GM23338 (cell line): ENCODE results near the gene GTF2A2. TPM values are rescaled to one million over a fixed set of nuclear protein-coding genes. Genes with fewer than 3 reads are reported as not detected.

Experiments
- ATAC-seq: fragments of 200-7000 bp; cut with Tn5 transposase; 3 replicates; pipeline ENCODE4 v1.9.1; 2020
- DNase-seq: peaks from one replicate; pipeline ENCODE4 v3.0.0-alpha.2; 2015; ENCODE audit warnings: low spot score
- H2AFZ ChIP-seq: fragments of 200-600 bp; sonication (generic); 2 replicates; pipeline ENCODE4 v1.8.0; 2016; ENCODE audit warnings: antibody characterized with exemption, mild to moderate bottlenecking, moderate library complexity
- H3F3A ChIP-seq: fragments of 200-600 bp; sonication (generic); replicated peaks from 2 replicates; pipeline ENCODE4 v1.8.0; 2017; ENCODE audit warnings: antibody characterized with exemption, mixed run types, low read depth
- H3K27ac ChIP-seq: fragments of 200-600 bp; sonication (generic); 2 replicates; pipeline ENCODE4 v1.6.1; 2016; ENCODE audit warnings: low read depth
- H3K27me3 ChIP-seq: fragments of 200-600 bp; sonication (generic); 2 replicates; pipeline ENCODE4 v1.8.0; 2016; ENCODE audit warnings: mild to moderate bottlenecking, mixed run types, moderate library complexity; ENCODE audit not compliant: insufficient read depth
- H3K36me3 ChIP-seq: fragments of 200-600 bp; sonication (generic); 2 replicates; pipeline ENCODE4 v1.8.0; 2016; ENCODE audit warnings: mild to moderate bottlenecking; ENCODE audit not compliant: insufficient read depth
- H3K4me1 ChIP-seq: fragments of 200-600 bp; sonication (generic); 2 replicates; pipeline ENCODE4 v1.8.0; 2016; ENCODE audit warnings: mild to moderate bottlenecking, moderate library complexity; ENCODE audit not compliant: insufficient read depth
- H3K4me2 ChIP-seq: fragments of 200-600 bp; sonication (generic); 2 replicates; pipeline ENCODE4 v1.7.1; 2017; ENCODE audit warnings: mixed run types
- H3K4me3 ChIP-seq: fragments of 200-600 bp; sonication (generic); 2 replicates; pipeline ENCODE4 v1.6.1; 2016; ENCODE audit warnings: mixed run types
- H3K79me2 ChIP-seq: fragments of 200-600 bp; sonication (generic); replicated peaks from 2 replicates; pipeline ENCODE4 v1.8.0; 2017; ENCODE audit warnings: mild to moderate bottlenecking; ENCODE audit not compliant: insufficient read depth
- H3K9me2 ChIP-seq: fragments of 200-600 bp; sonication (generic); 2 replicates; pipeline ENCODE4 v1.8.0; 2017; ENCODE audit not compliant: insufficient read depth
- H4K20me1 ChIP-seq: fragments of 200-600 bp; sonication (generic); replicated peaks from 2 replicates; pipeline ENCODE4 v1.8.0; 2017; ENCODE audit warnings: mild to moderate bottlenecking; ENCODE audit not compliant: insufficient read depth
- H3K27ac Mint-ChIP-seq: 2 replicates; pipeline ENCODE4 v1.8.0; 2020; ENCODE audit warnings: inconsistent platforms, mild to moderate bottlenecking, moderate library complexity, mixed read lengths
- H3K27me3 Mint-ChIP-seq: 3 replicates; pipeline ENCODE4 v1.8.0; 2022; ENCODE audit warnings: low read depth, mild to moderate bottlenecking, moderate library complexity, mixed read lengths, inconsistent platforms; ENCODE audit not compliant: insufficient read depth, poor library complexity
- H3K36me3 Mint-ChIP-seq: 3 replicates; pipeline ENCODE4 v1.8.0; 2021; ENCODE audit warnings: low read depth, mild to moderate bottlenecking, inconsistent platforms, moderate library complexity, mixed read lengths
- H3K4me1 Mint-ChIP-seq: 3 replicates; pipeline ENCODE4 v1.8.0; 2020; ENCODE audit warnings: mild to moderate bottlenecking, inconsistent platforms, mixed read lengths
- H3K4me3 Mint-ChIP-seq: 3 replicates; pipeline ENCODE4 v1.8.0; 2021; ENCODE audit warnings: moderate library complexity, mild to moderate bottlenecking, inconsistent platforms, mixed read lengths
- H3K9me3 Mint-ChIP-seq: 3 replicates; pipeline ENCODE4 v1.8.0; 2020; ENCODE audit warnings: moderate library complexity, mild to moderate bottlenecking, inconsistent platforms, mixed read lengths
- CREB1 ChIP-seq: fragments of 250-450 bp; sonication (Bioruptor Pico); IDR thresholded peaks from 2 replicates; pipeline ENCODE4 v1.5.0; 2020; ENCODE audit warnings: low read depth, mild to moderate bottlenecking, moderate library complexity
- CTCF ChIP-seq, 2 experiments: fragments of 200-600 bp in 1 of 2; sonication (generic) in 1 of 2; conservative IDR thresholded peaks; 2 replicates each; pipeline versions ENCODE4 v1.5.1 to v1.6.1; 2016 to 2017; ENCODE audit warnings: antibody characterized with exemption in 2 of 2, low read depth in 2 of 2, mild to moderate bottlenecking in 2 of 2, moderate library complexity in 1 of 2
- ETS1 ChIP-seq: IDR thresholded peaks from 2 replicates; pipeline ENCODE4 v1.6.1; 2016; ENCODE audit warnings: antibody characterized with exemption
- EZH2 ChIP-seq: fragments of 200-600 bp; sonication (generic); IDR thresholded peaks from one replicate; pipeline ENCODE4 v1.8.0; 2017; ENCODE audit warnings: antibody characterized with exemption, mild to moderate bottlenecking, low read depth; ENCODE audit not compliant: unreplicated experiment
- JUNB ChIP-seq: IDR thresholded peaks from one replicate; pipeline ENCODE4 v1.6.1; 2016; ENCODE audit warnings: antibody characterized with exemption; ENCODE audit not compliant: unreplicated experiment
- NANOG ChIP-seq: IDR thresholded peaks from 2 replicates; pipeline ENCODE4 v1.6.1; 2016; ENCODE audit warnings: antibody characterized with exemption, borderline replicate concordance
- POLR2AphosphoS5 ChIP-seq: IDR thresholded peaks from 2 replicates; pipeline ENCODE4 v1.6.1; 2016; ENCODE audit warnings: antibody characterized with exemption, low read depth
- REST ChIP-seq: IDR thresholded peaks from one replicate; pipeline ENCODE4 v1.6.1; 2018; ENCODE audit warnings: antibody characterized with exemption; ENCODE audit not compliant: unreplicated experiment
- ZNF114 ChIP-seq: fragments of 250-450 bp; sonication (Bioruptor Pico); IDR thresholded peaks from 2 replicates; pipeline ENCODE4 v1.5.0; 2020; ENCODE audit warnings: mild to moderate bottlenecking, moderate library complexity
- ZNF331 ChIP-seq: fragments of 250-450 bp; sonication (Bioruptor Pico); IDR thresholded peaks from 2 replicates; pipeline ENCODE4 v1.5.0; 2020; ENCODE audit warnings: low read depth, mild to moderate bottlenecking, moderate library complexity
- polyA plus RNA-seq: library from polyadenylated mRNA; unstranded; fragments of >200 nt; fragmentation: Nextera tagmentation; extraction: Ambion mirVana; gene quantifications from 2 replicates; pipeline ENCODE4 v1.2.1, GENCODE V29; 2016
- total RNA-seq: library from RNA; depleted of rRNA; stranded (reverse); fragments of >200 nt; shearing (Covaris generic); gene quantifications from 2 replicates; pipeline ENCODE4 v1.2.3, GENCODE V29; 2014

Gene GTF2A2
- total and polyA plus RNA-seq, 2 experiments from 2014 or later, result 45.9 to 424 TPM

- TF ChIP-seq CTCF (conservative IDR thresholded peaks at IDR 0.05; ENCODE audit: low read depth in 2 of 2) (no peak), REST (no peak), JUNB (no peak), NANOG (no peak), CREB1 (CRISPR knock-in tag) (no peak), EZH2 (no peak), ZNF114 (CRISPR knock-in tag) (no peak)
Measured at GRCh38 chr15:59685737-59686297, 28.5 kb upstream of the GTF2A2 start (continued).

- no peak overlapping the region for H2AFZ ChIP-seq
- ATAC-seq (no peak), DNase-seq (no peak)
- H3K9me3 Mint-ChIP-seq, result no peaks in the 10 kb centered on the region
- no peak overlapping the region for H3K27ac Mint-ChIP-seq
- no peak overlapping the region for H3K4me2 ChIP-seq
- H3K27me3 ChIP-seq, result no peaks in the 10 kb centered on the region
- no peaks in the 10 kb centered on the region for H3K4me1 ChIP-seq
- peaks cover 43% of the 10 kb centered on the region for H3K36me3 ChIP-seq
- H3K36me3 Mint-ChIP-seq, result peaks cover 52% of the 10 kb centered on the region
- no peaks in the 10 kb centered on the region for H3F3A ChIP-seq
- H4K20me1 ChIP-seq, result peaks cover 13% of the 10 kb centered on the region
- no peak overlapping the region for H3K4me3 Mint-ChIP-seq
- peaks cover 2% of the 10 kb centered on the region; the same call in 1 of the 3 replicates for H3K4me1 Mint-ChIP-seq
- no peaks in the 10 kb centered on the region for H3K9me2 ChIP-seq
- H3K27me3 Mint-ChIP-seq, result no peaks in the 10 kb centered on the region
- no peak overlapping the region for H3K4me3 ChIP-seq
- H3K79me2 ChIP-seq, result peaks cover 43% of the 10 kb centered on the region
- no peak overlapping the region for H3K27ac ChIP-seq
- TF ChIP-seq ETS1, result no peak
- TF ChIP-seq CREB1 (CRISPR knock-in tag), result no peak
- no peak for TF ChIP-seq EZH2
- no peak for TF ChIP-seq POLR2AphosphoS5
- TF ChIP-seq NANOG, result no peak
- TF ChIP-seq JUNB, result no peak
- TF ChIP-seq CTCF (conservative IDR thresholded peaks at IDR 0.05; ENCODE audit: low read depth in 2 of 2), result no peak
- no peak for TF ChIP-seq ZNF331 (CRISPR knock-in tag)
Measured at GRCh38 chr15:59680870-59681269, 23.6 kb upstream of the GTF2A2 start.
